ENCODE results near the gene PSMB10.
"Not testable (repeated sequence)": the region's sequence is repeated elsewhere in the genome, so short reads cannot be mapped to it uniquely, and the experiment has no call there.

The PSMB10 gene

GRCh38 chr16:67941469-67942199 is 5.0 kb upstream of the PSMB10 start:
- no peak for DNase-seq

GRCh38 chr16:67940446-67941089 is 3.9 kb upstream of the PSMB10 start:
- DNase-seq: no peak

- no peak for DNase-seq
Observed at GRCh38 chr16:67939507-67940445, 3.1 kb upstream of the PSMB10 start.

GRCh38 chr16:67937713-67938112 is 1.1 kb upstream of the PSMB10 start:
- not testable (repeated sequence) for DNase-seq

GRCh38 chr16:67936880-67937605 is 393 bp upstream of the PSMB10 start:
- DNase-seq: no peak

- peak; percentile 89 for DNase-seq
Observed at GRCh38 chr16:67935402-67936123, 1.1 kb downstream of the PSMB10 start.

- DNase-seq: no peak
Observed at GRCh38 chr16:67935101-67935401, 1.6 kb downstream of the PSMB10 start.

- DNase-seq: no peak
Observed at GRCh38 chr16:67934306-67935100, 2.1 kb downstream of the PSMB10 start.

- DNase-seq: no peak
Observed at GRCh38 chr16:67933805-67934204, 2.8 kb downstream of the PSMB10 start.

- DNase-seq: no peak
Observed at GRCh38 chr16:67932462-67932840, 4.2 kb downstream of the PSMB10 start.

GRCh38 chr16:67931712-67932461 is 4.8 kb downstream of the PSMB10 start, which contains the start of gene CTRL:
TSS of gene CTRL (minus strand) at chr16:67931862. CDS start at chr16:67931852, 10 bp downstream.
- no peak for DNase-seq

GRCh38 chr16:67930678-67931211 is 5.9 kb downstream of the PSMB10 start:
- DNase-seq: no peak

- no peak for DNase-seq
Observed at GRCh38 chr16:67930191-67930590, 6.5 kb downstream of the PSMB10 start.

- DNase-seq: peak; percentile 50
Observed at GRCh38 chr16:67928561-67929364, 7.9 kb downstream of the PSMB10 start.

- no peak for DNase-seq
Observed at GRCh38 chr16:67928147-67928546, 8.5 kb downstream of the PSMB10 start.

GRCh38 chr16:67927131-67927941 is 9.3 kb downstream of the PSMB10 start:
- no peak for DNase-seq

GRCh38 chr16:67926181-67926750 is 10.4 kb downstream of the PSMB10 start:
- no peak for DNase-seq
